CD8-positive, alpha-beta memory T cell (primary cell): ENCODE measurements around the gene SCN8A. TPM values are rescaled to one million over a fixed set of nuclear protein-coding genes. Genes with fewer than 3 reads are reported as not detected.
"Not testable (repeated sequence)": the region's sequence is repeated elsewhere in the genome, so short reads cannot be mapped to it uniquely, and the experiment has no call there.

Experiments
- CTCF ChIA-PET: fragments of 350-600 bp; sonication (Branson Sonifier 250); formaldehyde crosslinking; loops from one replicate; lab custom pipeline; 2021; ENCODE audit warnings: antibody characterized with exemption; lab: Charles Lee
- POLR2A ChIA-PET: fragments of 350-600 bp; sonication (Branson Sonifier 250); formaldehyde crosslinking; loops from one replicate; lab custom pipeline; 2021; ENCODE audit warnings: antibody characterized with exemption; lab: Charles Lee
- DNase-seq, 5 donors: peaks; one replicate each; pipeline versions ENCODE4 v3.0.0 to v3.0.0-alpha.2; 2020 to 2022; ENCODE audit warnings: mixed read lengths in 1 of 5
- H3K27ac ChIP-seq: one replicate; pipeline ENCODE4 v1.7.0; 2013; ENCODE audit warnings: low read depth, mild to moderate bottlenecking, low read length, moderate library complexity
- H3K27me3 ChIP-seq: 2 replicates; pipeline ENCODE4 v1.7.0; 2013; ENCODE audit warnings: low read length, mild to moderate bottlenecking; ENCODE audit not compliant: insufficient read depth, poor library complexity, severe bottlenecking
- H3K36me3 ChIP-seq: 2 replicates; pipeline ENCODE4 v1.7.0; 2013; ENCODE audit warnings: mild to moderate bottlenecking, low read length, moderate library complexity; ENCODE audit not compliant: insufficient read depth
- H3K4me1 ChIP-seq: 2 replicates; pipeline ENCODE4 v1.7.0; 2013; ENCODE audit warnings: mild to moderate bottlenecking, low read length, moderate library complexity; ENCODE audit not compliant: insufficient read depth
- H3K4me3 ChIP-seq: 2 replicates; pipeline ENCODE4 v1.7.0; 2013; ENCODE audit warnings: mild to moderate bottlenecking, low read length
- H3K9me3 ChIP-seq: 2 replicates; pipeline ENCODE4 v1.7.0; 2013; ENCODE audit warnings: mild to moderate bottlenecking, low read length
- H3K27ac Mint-ChIP-seq, 8 donors: one replicate each; pipeline ENCODE4 v1.8.0; 2020 to 2021; ENCODE audit warnings: mixed read lengths in 8 of 8, mild to moderate bottlenecking in 6 of 8, inconsistent platforms in 3 of 8, moderate library complexity in 3 of 8
- H3K27me3 Mint-ChIP-seq, 2 donors: one replicate each; pipeline ENCODE4 v1.8.0; 2020 to 2021; ENCODE audit warnings: mixed read lengths in 2 of 2, mild to moderate bottlenecking in 1 of 2, moderate library complexity in 1 of 2
- H3K36me3 Mint-ChIP-seq, 3 donors: one replicate each; pipeline ENCODE4 v1.8.0; 2020 to 2021; ENCODE audit warnings: mixed read lengths in 3 of 3, inconsistent platforms in 1 of 3, mild to moderate bottlenecking in 1 of 3
- H3K4me1 Mint-ChIP-seq, 3 donors: one replicate each; pipeline ENCODE4 v1.8.0; 2020 to 2021; ENCODE audit warnings: mixed read lengths in 3 of 3, inconsistent platforms in 1 of 3, mild to moderate bottlenecking in 1 of 3
- H3K4me3 Mint-ChIP-seq, 7 donors: one replicate each; pipeline ENCODE4 v1.8.0; 2020 to 2021; ENCODE audit warnings: mixed read lengths in 7 of 7, mild to moderate bottlenecking in 6 of 7, moderate library complexity in 4 of 7, inconsistent platforms in 2 of 7
- H3K9me3 Mint-ChIP-seq, 5 donors: one replicate each; pipeline ENCODE4 v1.8.0; 2020 to 2022; ENCODE audit warnings: mixed read lengths in 5 of 5, mild to moderate bottlenecking in 3 of 5, moderate library complexity in 2 of 5, inconsistent platforms in 1 of 5
- polyA plus RNA-seq: library from polyadenylated mRNA; unstranded; fragments of 300-500 nt; fragmentation: Illumina TruSeq; gene quantifications from one replicate; pipeline ENCODE4 v1.2.3, GENCODE V29; 2021
- total RNA-seq, 2 experiments: library from RNA; stranded (reverse); gene quantifications; one replicate each; pipeline ENCODE4 v1.2.3, GENCODE V29; 2021

Gene SCN8A
- 1 to 10 TPM in 1 of 2 experiments, under 1 TPM in 1; 0.66 to 1.1 TPM for total RNA-seq
- 0.83 TPM for polyA plus RNA-seq

- Histone ChIP-seq H3K27ac (no peak within 1 kb of the TSS), H3K36me3 (no peaks in the 10 kb centered on the region), H3K4me3 (peak within 1 kb of the TSS; percentile 53), H3K9me3 (no peaks in the 10 kb centered on the region), H3K4me1 (peaks cover 10% of the 10 kb centered on the region), H3K27me3 (peaks cover 3% of the 10 kb centered on the region)
- peak; percentile 28 to 66 (median 39) for DNase-seq
- peak within 1 kb of the TSS; percentile 85 to 93 (median 89) for H3K4me3 Mint-ChIP-seq
- H3K27me3 Mint-ChIP-seq = peaks cover 8 to 54% of the 10 kb centered on the region in 2 donors
- peaks cover 0 to 4% (median 0%) of the 10 kb centered on the region in 3 donors for H3K36me3 Mint-ChIP-seq
- H3K9me3 Mint-ChIP-seq = no peaks in the 10 kb centered on the region
- ChIA-PET POLR2A (no interaction called here), CTCF (no interaction called here)
- peaks cover 16 to 24% (median 23%) of the 10 kb centered on the region in 3 donors for H3K4me1 Mint-ChIP-seq
- H3K27ac Mint-ChIP-seq = peak within 1 kb of the TSS in 7 of 8 donors; percentile 4 to 83 (median 74)
Measured at GRCh38 chr12:51591016-51591901, at the start of gene SCN8A. Gene SCN8A (plus strand): TSS chr12:51591233. CDS start chr12:51662818, 71,585 bp downstream.

DNA sequence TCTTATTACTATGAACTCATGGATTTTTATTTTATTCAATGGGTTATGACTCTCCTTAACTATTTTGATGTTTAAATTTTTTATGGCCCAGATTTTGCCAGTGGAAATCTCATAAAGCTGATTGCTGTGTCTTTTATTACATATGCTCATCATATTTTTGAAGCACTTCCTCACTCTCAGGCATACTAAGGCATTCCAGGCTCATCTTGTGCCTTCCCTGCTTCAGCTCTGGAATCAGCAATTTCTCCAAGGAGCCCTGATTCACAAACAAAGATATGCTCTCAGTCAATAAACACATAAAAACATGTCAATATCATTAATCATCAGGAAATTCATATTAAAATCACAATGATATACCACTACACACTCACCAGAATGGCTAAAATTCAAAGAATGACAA is 44.9 kb upstream of the SCN8A start:
- no peaks in the 10 kb centered on the region for H3K4me1 ChIP-seq
- H3K27ac ChIP-seq = no peak overlapping the region
- CTCF ChIA-PET = no interaction called here
- H3K36me3 ChIP-seq = no peaks in the 10 kb centered on the region
- H3K9me3 Mint-ChIP-seq = peaks cover 0 to 5% (median 3%) of the 10 kb centered on the region in 5 donors
- no peak overlapping the region for H3K27ac Mint-ChIP-seq
- no peaks in the 10 kb centered on the region for H3K27me3 ChIP-seq
- POLR2A ChIA-PET = no interaction called here
- DNase-seq = no peak
- H3K4me3 Mint-ChIP-seq = no peak overlapping the region
- no peak overlapping the region for H3K4me3 ChIP-seq
- no peaks in the 10 kb centered on the region for H3K4me1 Mint-ChIP-seq
- H3K36me3 Mint-ChIP-seq = no peaks in the 10 kb centered on the region
- no peaks in the 10 kb centered on the region for H3K9me3 ChIP-seq
- H3K27me3 Mint-ChIP-seq = peaks cover 12 to 52% of the 10 kb centered on the region in 2 donors

DNA sequence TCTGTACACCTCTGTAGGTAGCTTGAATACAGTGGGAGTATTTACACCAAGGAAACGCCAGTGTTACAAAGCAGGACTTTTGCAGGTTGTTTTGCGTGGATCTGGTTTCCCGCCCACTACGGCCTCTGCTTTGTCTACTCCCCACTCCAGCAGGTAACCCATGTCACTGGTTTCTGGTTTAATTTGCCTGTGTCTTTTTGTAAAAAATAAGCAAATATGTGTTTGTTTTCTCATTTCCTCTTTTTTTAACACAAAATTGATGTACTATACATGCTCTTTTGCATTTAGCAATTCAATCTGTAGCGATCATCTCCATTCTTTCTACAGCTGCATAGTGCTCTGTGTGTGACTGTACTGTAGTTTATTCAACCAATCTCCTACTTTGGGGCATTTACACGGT is 43.4 kb upstream of the SCN8A start:
- CTCF ChIA-PET = interaction anchor here (2.0 kb wide), 1 partner anchor 15 kb away, joined by 6 read pairs; no protein-coding TSS in a partner anchor
- H3K4me3 ChIP-seq = no peak overlapping the region
- H3K4me3 Mint-ChIP-seq = no peak overlapping the region

DNA sequence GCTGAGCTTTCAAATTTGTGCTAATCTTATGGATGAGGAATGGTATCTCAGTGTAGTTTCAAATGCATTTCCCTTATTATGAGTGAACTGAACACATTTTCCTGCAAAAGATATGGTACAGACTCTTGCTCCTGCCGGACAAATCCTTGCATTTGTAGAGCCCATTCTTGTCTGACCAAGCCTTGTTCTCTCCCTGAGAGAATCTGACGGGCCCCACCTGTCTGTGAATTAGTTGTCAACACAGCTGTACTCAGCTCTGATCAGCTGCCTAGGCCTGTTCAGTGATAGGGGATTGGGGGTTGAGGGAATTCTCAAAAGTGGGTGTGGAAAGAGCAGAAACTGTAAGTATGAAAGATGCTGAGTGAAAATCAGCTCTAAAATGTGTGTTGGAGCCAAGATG is 42.8 kb upstream of the SCN8A start:
- no peaks in the 10 kb centered on the region for H3K36me3 ChIP-seq
- no peak overlapping the region for H3K27ac ChIP-seq
- ChIA-PET POLR2A (no interaction called here), CTCF (interaction anchor here (2.0 kb wide), 1 partner anchor 16 kb away, joined by 6 read pairs; no protein-coding TSS in a partner anchor)
- no peaks in the 10 kb centered on the region for H3K27me3 ChIP-seq
- H3K9me3 ChIP-seq = no peaks in the 10 kb centered on the region
- no peak for DNase-seq
- H3K27ac Mint-ChIP-seq = no peak overlapping the region
- H3K27me3 Mint-ChIP-seq = peaks cover 12 to 48% of the 10 kb centered on the region in 2 donors
- H3K9me3 Mint-ChIP-seq = peaks cover 0 to 5% (median 3%) of the 10 kb centered on the region in 5 donors
- H3K4me1 ChIP-seq = no peaks in the 10 kb centered on the region
- H3K4me1 Mint-ChIP-seq = no peaks in the 10 kb centered on the region
- H3K36me3 Mint-ChIP-seq = no peaks in the 10 kb centered on the region
- H3K4me3 ChIP-seq = no peak overlapping the region
- H3K4me3 Mint-ChIP-seq = no peak overlapping the region

More for the DNA sequence above, 43.4 kb upstream of the SCN8A start:
- POLR2A ChIA-PET = no interaction called here
- Mint-ChIP-seq H3K36me3 (no peaks in the 10 kb centered on the region), H3K27ac (no peak overlapping the region), H3K9me3 (peaks cover 0 to 5% (median 3%) of the 10 kb centered on the region in 5 donors), H3K27me3 (peaks cover 12 to 49% of the 10 kb centered on the region in 2 donors), H3K4me1 (no peaks in the 10 kb centered on the region)
- Histone ChIP-seq H3K36me3 (no peaks in the 10 kb centered on the region), H3K9me3 (no peaks in the 10 kb centered on the region), H3K4me1 (no peaks in the 10 kb centered on the region), H3K27ac (no peak overlapping the region), H3K27me3 (no peaks in the 10 kb centered on the region)
- DNase-seq = no peak

- H3K4me1 ChIP-seq = no peaks in the 10 kb centered on the region
- no peak overlapping the region for H3K27ac Mint-ChIP-seq
Measured at GRCh38 chr12:51549637-51550036, 41.4 kb upstream of the SCN8A start.

GRCh38 chr12:51568271-51569032 is 22.6 kb upstream of the SCN8A start:
- DNase-seq, H3K4me1 ChIP-seq, CTCF ChIA-PET, H3K36me3 Mint-ChIP-seq, H3K27ac Mint-ChIP-seq, POLR2A ChIA-PET, H3K27me3 ChIP-seq, H3K4me3 Mint-ChIP-seq, H3K36me3 ChIP-seq, H3K9me3 ChIP-seq, H3K4me3 ChIP-seq, H3K27ac ChIP-seq, H3K9me3 Mint-ChIP-seq, H3K4me1 Mint-ChIP-seq: not testable (repeated sequence)
- peaks cover 15 to 23% of the 10 kb centered on the region in 2 donors for H3K27me3 Mint-ChIP-seq

More at GRCh38 chr12:51549637-51550036, 41.4 kb upstream of the SCN8A start:
- Histone ChIP-seq H3K27me3 (no peaks in the 10 kb centered on the region), H3K27ac (no peak overlapping the region), H3K4me3 (no peak overlapping the region), H3K36me3 (no peaks in the 10 kb centered on the region), H3K9me3 (no peaks in the 10 kb centered on the region)
- CTCF ChIA-PET = no interaction called here
- Mint-ChIP-seq H3K9me3 (peaks cover 0 to 15% (median 0%) of the 10 kb centered on the region in 5 donors), H3K4me1 (no peaks in the 10 kb centered on the region), H3K4me3 (no peak overlapping the region), H3K36me3 (no peaks in the 10 kb centered on the region), H3K27me3 (peaks cover 10 to 51% of the 10 kb centered on the region in 2 donors)
- POLR2A ChIA-PET = no interaction called here
- DNase-seq = no peak

- Mint-ChIP-seq H3K36me3 (peaks cover 0 to 7% (median 0%) of the 10 kb centered on the region in 3 donors), H3K27me3 (peaks cover 33 to 56% of the 10 kb centered on the region in 2 donors), H3K9me3 (peaks cover 0 to 3% (median 2%) of the 10 kb centered on the region in 5 donors), H3K4me3 (no peak overlapping the region), H3K4me1 (no peaks in the 10 kb centered on the region), H3K27ac (no peak overlapping the region)
- no peak overlapping the region for H3K27ac ChIP-seq
- peaks cover 13% of the 10 kb centered on the region for H3K27me3 ChIP-seq
- H3K4me1 ChIP-seq = no peaks in the 10 kb centered on the region
- CTCF ChIA-PET = no interaction called here
- POLR2A ChIA-PET = no interaction called here
- DNase-seq = no peak
- H3K9me3 ChIP-seq = no peaks in the 10 kb centered on the region
- H3K4me3 ChIP-seq = no peak overlapping the region
- H3K36me3 ChIP-seq = no peaks in the 10 kb centered on the region
Measured at GRCh38 chr12:51579321-51579850, 11.6 kb upstream of the SCN8A start.
